CD14-positive monocyte (primary cell): ENCODE measurements around the gene SERINC1. TPM values are rescaled to one million over a fixed set of nuclear protein-coding genes. Genes with fewer than 3 reads are reported as not detected.

Experiments
- DNase-seq, 3 donors: peaks; one replicate each; pipeline ENCODE4 v3.0.0-alpha.2; 2011 to 2022
- H2AFZ ChIP-seq: 2 replicates; pipeline ENCODE4 v1.6.0; 2012; ENCODE audit warnings: mild to moderate bottlenecking, low read depth, low read length, inconsistent platforms; ENCODE audit not compliant: insufficient read depth, poor library complexity, severe bottlenecking
- H3K27ac ChIP-seq, 2 donors: 1 replicate in 1 of 2; 2 replicates in 1 of 2; pipeline ENCODE4 v1.5.1; 2012 to 2013; ENCODE audit warnings: low read length in 2 of 2, control low read depth in 1 of 2, inconsistent platforms in 1 of 2, low read depth in 1 of 2, mild to moderate bottlenecking in 1 of 2
- H3K27me3 ChIP-seq, 2 donors: one replicate each; pipeline versions ENCODE4 v1.6.0 to v1.6.1; 2011 to 2013; ENCODE audit warnings: low read length in 2 of 2; ENCODE audit not compliant: control insufficient read depth in 2 of 2, insufficient read depth in 2 of 2
- H3K36me3 ChIP-seq, 2 donors: replicated peaks in 1 of 2; 1 replicate in 1 of 2; 2 replicates in 1 of 2; pipeline versions ENCODE4 v1.5.1 to v1.6.1; 2012 to 2013; ENCODE audit warnings: low read length in 2 of 2, control low read depth in 1 of 2, inconsistent platforms in 1 of 2, mild to moderate bottlenecking in 1 of 2; ENCODE audit not compliant: insufficient read depth in 2 of 2, control insufficient read depth in 1 of 2
- H3K4me1 ChIP-seq, 2 donors: 1 replicate in 1 of 2; 2 replicates in 1 of 2; pipeline versions ENCODE4 v1.5.1 to v1.6.1; 2012 to 2013; ENCODE audit warnings: low read length in 2 of 2, control low read depth in 1 of 2, inconsistent platforms in 1 of 2, mild to moderate bottlenecking in 1 of 2, moderate library complexity in 1 of 2; ENCODE audit not compliant: insufficient read depth in 2 of 2, control insufficient read depth in 1 of 2
- H3K4me2 ChIP-seq: replicated peaks from 2 replicates; pipeline ENCODE3; 2012; ENCODE audit warnings: low read length, moderate library complexity, mild to moderate bottlenecking; ENCODE audit not compliant: poor library complexity, severe bottlenecking; ENCODE audit errors: extremely low read depth
- H3K4me3 ChIP-seq, 3 experiments: fragments of 200-600 bp in 1 of 3; sonication (generic) in 1 of 3; replicated peaks in 1 of 3; 1 replicate in 2 of 3; 2 replicates in 1 of 3; pipeline ENCODE4 v1.5.1; 2011 to 2013; ENCODE audit warnings: low read length in 3 of 3, mild to moderate bottlenecking in 3 of 3, control low read depth in 2 of 3, low read depth in 2 of 3, inconsistent platforms in 1 of 3, moderate library complexity in 1 of 3
- H3K79me2 ChIP-seq: 2 replicates; pipeline ENCODE4 v1.6.0; 2012; ENCODE audit warnings: mild to moderate bottlenecking, control low read depth, inconsistent platforms, low read length, moderate library complexity; ENCODE audit not compliant: insufficient read depth
- H3K9ac ChIP-seq: 2 replicates; pipeline ENCODE4 v1.6.0; 2017; ENCODE audit warnings: low read length, mild to moderate bottlenecking; ENCODE audit not compliant: insufficient read depth, poor library complexity, severe bottlenecking
- H3K9me3 ChIP-seq, 2 donors: replicated peaks in 1 of 2; 1 replicate in 1 of 2; 2 replicates in 1 of 2; pipeline versions ENCODE4 v1.5.1 to v1.6.1; 2012 to 2013; ENCODE audit warnings: low read length in 2 of 2, control low read depth in 1 of 2; ENCODE audit not compliant: control insufficient read depth in 1 of 2, insufficient read depth in 1 of 2
- H4K20me1 ChIP-seq: 2 replicates; pipeline ENCODE4 v1.6.0; 2012; ENCODE audit warnings: mild to moderate bottlenecking, low read length, control low read depth, moderate library complexity; ENCODE audit not compliant: insufficient read depth
- H3K27ac Mint-ChIP-seq, 7 donors: one replicate each; pipeline ENCODE4 v1.8.0; 2020; ENCODE audit warnings: mild to moderate bottlenecking in 7 of 7, mixed read lengths in 7 of 7, moderate library complexity in 6 of 7, inconsistent platforms in 2 of 7
- H3K27me3 Mint-ChIP-seq, 3 donors: one replicate each; pipeline ENCODE4 v1.8.0; 2021 to 2022; ENCODE audit warnings: low read depth in 3 of 3, mild to moderate bottlenecking in 3 of 3, mixed read lengths in 3 of 3, moderate library complexity in 3 of 3, inconsistent platforms in 1 of 3
- H3K36me3 Mint-ChIP-seq, 2 donors: one replicate each; pipeline ENCODE4 v1.8.0; 2020; ENCODE audit warnings: mixed read lengths in 2 of 2, inconsistent platforms in 1 of 2, mild to moderate bottlenecking in 1 of 2
- H3K4me1 Mint-ChIP-seq: one replicate; pipeline ENCODE4 v1.8.0; 2020; ENCODE audit warnings: mild to moderate bottlenecking, mixed read lengths
- H3K4me3 Mint-ChIP-seq, 2 donors: one replicate each; pipeline ENCODE4 v1.8.0; 2020; ENCODE audit warnings: mild to moderate bottlenecking in 2 of 2, mixed read lengths in 2 of 2, moderate library complexity in 1 of 2
- H3K9me3 Mint-ChIP-seq, 7 donors: one replicate each; pipeline ENCODE4 v1.8.0; 2020 to 2022; ENCODE audit warnings: mixed read lengths in 7 of 7, mild to moderate bottlenecking in 6 of 7, moderate library complexity in 6 of 7, inconsistent platforms in 2 of 7
- WGBS: methylation state at CpG from one replicate; pipeline ENCODE4 v1.1.5; 2013; ENCODE audit warnings: missing lambda C conversion rate; ENCODE audit not compliant: insufficient coverage; 5-methylcytosine and 5-hydroxymethylcytosine counted together
- intact Hi-C, 2 donors: fragments of 100-400 bp; cut with micrococcal nuclease; formaldehyde crosslinking; loops; one replicate each; pipeline versions ENCODE4 v1.15.0 to v1.15.1; 2023
- polyA plus RNA-seq, 3 donors: library from polyadenylated mRNA; depleted of rRNA in 1 of 3; unstranded in 2 of 3; stranded (reverse) in 1 of 3; fragments of 300-500 nt in 2 of 3; fragments of >200 nt in 1 of 3; fragmentation: Illumina TruSeq in 2 of 3; gene quantifications; 1 replicate in 2 of 3; 2 replicates in 1 of 3; pipeline ENCODE4 v1.2.3, GENCODE V29; 2012 to 2021
- TF ChIP-seq, protein P1 (sequence below): fragments of 200-600 bp; IDR thresholded peaks from one replicate; pipeline ENCODE4 v1.8.0; 2022; ENCODE audit warnings: antibody characterized with exemption, mild to moderate bottlenecking

SERINC1 gene
- polyA plus RNA-seq, 3 donors: 38.9 to 161 (median 125) TPM

DNA sequence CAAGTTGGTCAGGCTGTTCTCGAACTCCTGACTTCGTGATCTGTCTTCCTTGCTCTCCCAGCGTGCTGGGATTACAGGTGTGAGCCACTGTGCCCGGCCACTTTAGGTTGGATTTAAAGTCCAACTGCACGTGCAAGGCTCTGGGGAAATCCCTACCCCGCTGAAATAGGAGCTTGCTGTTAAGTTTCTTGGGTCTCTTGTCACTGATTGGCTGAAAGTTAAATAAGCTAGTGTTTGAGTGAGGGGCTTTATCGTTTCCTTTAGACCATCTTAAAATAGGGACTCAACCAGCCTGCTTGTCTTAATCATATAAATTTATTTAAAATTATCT, 11.1 kb upstream of the SERINC1 start:
- no peaks in the 10 kb centered on the region for H3K4me1 ChIP-seq
- peaks cover 5 to 7% (median 6%) of the 10 kb centered on the region in 3 donors for H3K27me3 Mint-ChIP-seq
- intact Hi-C loops: no loop called here
- no peaks in the 10 kb centered on the region for H3K36me3 Mint-ChIP-seq
- H3K4me2 ChIP-seq: no peak overlapping the region
- peaks cover 5% of the 10 kb centered on the region for H3K4me1 Mint-ChIP-seq
- H3K27me3 ChIP-seq: no peaks in the 10 kb centered on the region
- no peaks in the 10 kb centered on the region for H4K20me1 ChIP-seq
- WGBS: 100% methylated on average over 1 of the region's 7 CpGs
- no peaks in the 10 kb centered on the region for H3K9me3 ChIP-seq
- no peak overlapping the region for H3K27ac ChIP-seq
- no peak overlapping the region for H2AFZ ChIP-seq
- no peak overlapping the region for H3K9ac ChIP-seq
- no peak overlapping the region for H3K4me3 ChIP-seq
- peak overlapping the region in 1 of 7 donors; percentile 73 for H3K27ac Mint-ChIP-seq
- no peak for DNase-seq
- no peaks in the 10 kb centered on the region for H3K79me2 ChIP-seq
- no peaks in the 10 kb centered on the region for H3K36me3 ChIP-seq
- H3K4me3 Mint-ChIP-seq: no peak overlapping the region
- H3K9me3 Mint-ChIP-seq: peaks cover 0 to 3% (median 0%) of the 10 kb centered on the region in 7 donors
- TF ChIP-seq, protein P1, sequence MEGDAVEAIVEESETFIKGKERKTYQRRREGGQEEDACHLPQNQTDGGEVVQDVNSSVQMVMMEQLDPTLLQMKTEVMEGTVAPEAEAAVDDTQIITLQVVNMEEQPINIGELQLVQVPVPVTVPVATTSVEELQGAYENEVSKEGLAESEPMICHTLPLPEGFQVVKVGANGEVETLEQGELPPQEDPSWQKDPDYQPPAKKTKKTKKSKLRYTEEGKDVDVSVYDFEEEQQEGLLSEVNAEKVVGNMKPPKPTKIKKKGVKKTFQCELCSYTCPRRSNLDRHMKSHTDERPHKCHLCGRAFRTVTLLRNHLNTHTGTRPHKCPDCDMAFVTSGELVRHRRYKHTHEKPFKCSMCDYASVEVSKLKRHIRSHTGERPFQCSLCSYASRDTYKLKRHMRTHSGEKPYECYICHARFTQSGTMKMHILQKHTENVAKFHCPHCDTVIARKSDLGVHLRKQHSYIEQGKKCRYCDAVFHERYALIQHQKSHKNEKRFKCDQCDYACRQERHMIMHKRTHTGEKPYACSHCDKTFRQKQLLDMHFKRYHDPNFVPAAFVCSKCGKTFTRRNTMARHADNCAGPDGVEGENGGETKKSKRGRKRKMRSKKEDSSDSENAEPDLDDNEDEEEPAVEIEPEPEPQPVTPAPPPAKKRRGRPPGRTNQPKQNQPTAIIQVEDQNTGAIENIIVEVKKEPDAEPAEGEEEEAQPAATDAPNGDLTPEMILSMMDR: no peak

DNA sequence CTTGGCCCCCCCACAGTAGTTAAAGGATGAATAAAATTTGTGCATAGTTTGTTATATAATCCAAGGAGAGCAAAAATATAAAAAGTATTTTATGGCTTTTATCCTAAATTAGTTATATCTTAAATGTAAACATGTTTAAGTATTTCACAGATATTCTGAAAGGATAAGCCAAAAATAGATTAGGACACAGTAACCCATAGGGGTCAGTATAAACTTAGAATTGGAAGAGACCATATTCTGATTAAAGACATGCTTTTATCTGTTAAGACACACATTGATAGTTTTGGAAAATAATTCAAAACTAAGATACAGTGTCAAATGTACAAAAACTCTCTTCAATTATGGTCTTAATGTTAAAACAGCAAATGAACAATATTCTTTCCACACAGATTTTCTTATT, 4.5 kb upstream of the SERINC1 start:
- no peak overlapping the region for H3K27ac Mint-ChIP-seq
- H3K9me3 ChIP-seq: no peaks in the 10 kb centered on the region

More for the DNA sequence above, 4.5 kb upstream of the SERINC1 start:
- Histone ChIP-seq H3K4me3 (no peak overlapping the region), H3K36me3 (no peaks in the 10 kb centered on the region), H3K79me2 (peaks cover 5% of the 10 kb centered on the region), H2AFZ (no peak overlapping the region), H3K27me3 (no peaks in the 10 kb centered on the region), H3K27ac (no peak overlapping the region), H4K20me1 (no peaks in the 10 kb centered on the region), H3K4me2 (no peak overlapping the region), H3K9ac (no peak overlapping the region), H3K4me1 (peaks cover 7 to 8% of the 10 kb centered on the region in 2 donors)
- H3K36me3 Mint-ChIP-seq: no peaks in the 10 kb centered on the region
- TF ChIP-seq, protein P1: peak; percentile 69
- peak in 2 of 3 donors; percentile 15 to 16 for DNase-seq
- H3K9me3 Mint-ChIP-seq: no peaks in the 10 kb centered on the region
- H3K4me1 Mint-ChIP-seq: peaks cover 3% of the 10 kb centered on the region
- intact Hi-C loops: loop anchor here (10.0 kb wide), 2 partner anchors 71 to 239 kb away; no protein-coding TSS in a partner anchor
- no peaks in the 10 kb centered on the region for H3K27me3 Mint-ChIP-seq
- H3K4me3 Mint-ChIP-seq: no peak overlapping the region
